K562 (cell line): ENCODE results near the gene RASIP1. TPM values are rescaled to one million over a fixed set of nuclear protein-coding genes. Genes with fewer than 3 reads are reported as not detected.

Source experiments
- PRDM10 ChIP-seq: fragments of 450-650 bp; IDR thresholded peaks from 2 replicates; pipeline ENCODE4 v1.6.1; 2018; ENCODE audit not compliant: partially characterized antibody
- RBBP5 ChIP-seq: fragments of 200-600 bp; sonication (generic); IDR thresholded peaks from 2 replicates; pipeline ENCODE4 v1.6.1; 2012; ENCODE audit warnings: borderline replicate concordance, mild to moderate bottlenecking, low read length, control low read depth, inconsistent platforms; ENCODE audit not compliant: insufficient read depth, poor library complexity, severe bottlenecking
- polyA plus RNA-seq, 8 experiments: library from polyadenylated mRNA; depleted of rRNA in 4 of 8; stranded (reverse) in 5 of 8; unstranded in 3 of 8; fragments of >200 nt; fragmentation: Nextera tagmentation in 2 of 8; fragmentation: Illumina TruSeq in 1 of 8; extraction: Ambion mirVana in 2 of 8; extraction: Trizol in 1 of 8; gene quantifications; 2 replicates each; pipeline versions ENCODE4 v1.2.1 to v1.2.3, GENCODE V29; 2011 to 2014; ENCODE audit warnings: inconsistent platforms in 1 of 8, missing spikeins in 1 of 8
- total RNA-seq, 7 experiments: library from RNA; depleted of rRNA in 6 of 7; stranded (reverse); fragments of >200 nt in 6 of 7; fragmentation: Illumina TruSeq in 2 of 7; extraction: Trizol in 2 of 7; gene quantifications; 2 replicates each; pipeline versions ENCODE4 v1.2.1 to v1.2.3, GENCODE V29; 2011 to 2021; ENCODE audit warnings: low replicate concordance in 1 of 7
- TF ChIP-seq, protein P1 (sequence below), 3 experiments: IDR thresholded peaks in 2 of 3; conservative IDR thresholded peaks in 1 of 3; 2 replicates each; pipeline ENCODE4 v1.5.1; 2011 to 2012; ENCODE audit warnings: low read length in 3 of 3, mild to moderate bottlenecking in 3 of 3, control low read depth in 2 of 3, improper control_type of control experiment in 1 of 3, inconsistent platforms in 1 of 3, low read depth in 1 of 3, mixed read lengths in 1 of 3, moderate library complexity in 1 of 3; ENCODE audit not compliant: insufficient read depth in 2 of 3

RASIP1 gene
- total and polyA plus RNA-seq, 9 of the 15 experiments (the other 6 are each of a cell fraction or from before 2014, with no cell fraction given), result 0.20 to 4.7 (median 1.5) TPM

DNA sequence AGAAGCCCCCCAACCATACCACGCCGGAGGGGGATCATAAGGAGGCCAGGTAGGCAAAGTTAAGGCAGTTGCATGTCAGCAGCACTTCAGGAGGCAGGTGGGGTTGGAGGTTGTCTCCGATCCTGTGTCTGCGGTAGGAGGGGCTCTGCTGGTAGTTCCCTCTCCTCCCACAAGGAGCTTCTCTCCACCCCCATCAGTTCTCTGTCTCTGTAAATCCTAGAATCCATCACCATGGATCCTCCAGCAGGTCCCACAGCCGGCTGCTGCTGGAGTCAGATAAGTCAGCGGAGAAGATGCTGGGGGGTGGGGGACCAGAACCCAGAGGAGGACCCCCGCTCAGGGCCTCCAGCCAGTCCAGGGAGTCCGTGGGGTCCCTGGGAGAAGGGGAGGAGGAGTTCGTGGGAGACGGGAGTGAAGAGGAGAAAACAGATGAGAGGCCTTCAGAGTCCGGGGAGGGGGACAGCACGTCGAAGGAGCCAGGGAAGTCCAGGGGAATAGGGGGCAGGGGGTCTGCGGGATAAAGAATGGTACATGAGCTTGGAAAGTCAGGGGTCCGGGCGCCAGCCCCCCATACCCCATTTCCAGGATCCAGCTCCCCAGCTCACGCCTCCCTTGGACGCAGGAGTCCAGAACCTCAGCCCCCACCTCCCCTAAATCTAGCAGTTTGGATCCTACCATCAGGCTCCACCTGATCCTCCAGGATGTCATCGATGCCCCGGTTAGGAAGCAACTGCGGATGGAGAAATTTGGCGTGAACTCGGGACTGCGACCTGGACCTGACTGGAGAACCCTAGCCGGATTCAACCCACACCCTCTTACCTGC is 27.2 kb downstream of the RASIP1 start (continued):
- no peak for TF ChIP-seq RBBP5
- TF ChIP-seq, protein P1, sequence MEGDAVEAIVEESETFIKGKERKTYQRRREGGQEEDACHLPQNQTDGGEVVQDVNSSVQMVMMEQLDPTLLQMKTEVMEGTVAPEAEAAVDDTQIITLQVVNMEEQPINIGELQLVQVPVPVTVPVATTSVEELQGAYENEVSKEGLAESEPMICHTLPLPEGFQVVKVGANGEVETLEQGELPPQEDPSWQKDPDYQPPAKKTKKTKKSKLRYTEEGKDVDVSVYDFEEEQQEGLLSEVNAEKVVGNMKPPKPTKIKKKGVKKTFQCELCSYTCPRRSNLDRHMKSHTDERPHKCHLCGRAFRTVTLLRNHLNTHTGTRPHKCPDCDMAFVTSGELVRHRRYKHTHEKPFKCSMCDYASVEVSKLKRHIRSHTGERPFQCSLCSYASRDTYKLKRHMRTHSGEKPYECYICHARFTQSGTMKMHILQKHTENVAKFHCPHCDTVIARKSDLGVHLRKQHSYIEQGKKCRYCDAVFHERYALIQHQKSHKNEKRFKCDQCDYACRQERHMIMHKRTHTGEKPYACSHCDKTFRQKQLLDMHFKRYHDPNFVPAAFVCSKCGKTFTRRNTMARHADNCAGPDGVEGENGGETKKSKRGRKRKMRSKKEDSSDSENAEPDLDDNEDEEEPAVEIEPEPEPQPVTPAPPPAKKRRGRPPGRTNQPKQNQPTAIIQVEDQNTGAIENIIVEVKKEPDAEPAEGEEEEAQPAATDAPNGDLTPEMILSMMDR (IDR thresholded peaks at IDR 0.05 in 2 of 3, conservative IDR thresholded peaks at IDR 0.05 in 1 of 3; ENCODE audit: insufficient read depth in 2 of 3, low read depth in 1 of 3, low read length in 3 of 3), result peak; percentile 33 to 49 (median 39); a peak in 5 of 6 replicates
- peak; percentile 92 for TF ChIP-seq PRDM10
